Measurements from ENCODE around the gene HPS1.
"Not testable (repeated sequence)": the region's sequence is repeated elsewhere in the genome, so short reads cannot be mapped to it uniquely, and the experiment has no call there.

Gene HPS1

GRCh38 chr10:98388101-98388655 lies 58.6 kb downstream of the HPS1 start:
- Histone ChIP-seq H3K4me1 (ENCODE audit: control insufficient read depth, insufficient read depth, low read length, poor library complexity, severe bottlenecking) (peaks cover 9% of the 10 kb centered on the region), H3K4me3 (ENCODE audit: extremely low read depth, insufficient read depth, low read length, poor library complexity, severe bottlenecking) (no peak overlapping the region), H3K36me3 (ENCODE audit: control insufficient read depth, insufficient read depth, low read length) (no peaks in the 10 kb centered on the region), H3K9me3 (ENCODE audit: control insufficient read depth, low read length) (no peaks in the 10 kb centered on the region), H3K27ac (ENCODE audit: low read depth, low read length, severe bottlenecking) (no peak overlapping the region)
- WGBS, 2 experiments (ENCODE audit: insufficient coverage in 2 of 2): 91 to 94% methylated on average over 12 to 13 of the region's 13 CpGs

GRCh38 chr10:98384531-98385133 lies 62.1 kb downstream of the HPS1 start:
- Histone ChIP-seq H3K27ac (ENCODE audit: low read depth, low read length, severe bottlenecking) (no peak overlapping the region), H3K4me3 (ENCODE audit: extremely low read depth, insufficient read depth, low read length, poor library complexity, severe bottlenecking) (no peak overlapping the region), H3K4me1 (ENCODE audit: control insufficient read depth, insufficient read depth, low read length, poor library complexity, severe bottlenecking) (peaks cover 28% of the 10 kb centered on the region), H3K36me3 (ENCODE audit: control insufficient read depth, insufficient read depth, low read length) (peaks cover 5% of the 10 kb centered on the region), H3K9me3 (ENCODE audit: control insufficient read depth, low read length) (no peaks in the 10 kb centered on the region)
- 92 to 94% methylated on average over 6 to 7 of the region's 9 CpGs for WGBS, 2 experiments (ENCODE audit: insufficient coverage in 2 of 2)

- Histone ChIP-seq H3K36me3 (ENCODE audit: control insufficient read depth, insufficient read depth, low read length) (peaks cover 5% of the 10 kb centered on the region), H3K4me3 (ENCODE audit: extremely low read depth, insufficient read depth, low read length, poor library complexity, severe bottlenecking) (no peak overlapping the region), H3K9me3 (ENCODE audit: control insufficient read depth, low read length) (no peaks in the 10 kb centered on the region), H3K4me1 (ENCODE audit: control insufficient read depth, insufficient read depth, low read length, poor library complexity, severe bottlenecking) (peaks cover 28% of the 10 kb centered on the region), H3K27ac (ENCODE audit: low read depth, low read length, severe bottlenecking) (peak overlapping the region; percentile 75)
- 95 to 100% methylated on average over 2 to 6 of the region's 6 CpGs for WGBS, 2 experiments (ENCODE audit: insufficient coverage in 2 of 2)
These were observed 62.9 kb downstream of the HPS1 start for GRCh38 chr10:98383869-98384268.

DNA sequence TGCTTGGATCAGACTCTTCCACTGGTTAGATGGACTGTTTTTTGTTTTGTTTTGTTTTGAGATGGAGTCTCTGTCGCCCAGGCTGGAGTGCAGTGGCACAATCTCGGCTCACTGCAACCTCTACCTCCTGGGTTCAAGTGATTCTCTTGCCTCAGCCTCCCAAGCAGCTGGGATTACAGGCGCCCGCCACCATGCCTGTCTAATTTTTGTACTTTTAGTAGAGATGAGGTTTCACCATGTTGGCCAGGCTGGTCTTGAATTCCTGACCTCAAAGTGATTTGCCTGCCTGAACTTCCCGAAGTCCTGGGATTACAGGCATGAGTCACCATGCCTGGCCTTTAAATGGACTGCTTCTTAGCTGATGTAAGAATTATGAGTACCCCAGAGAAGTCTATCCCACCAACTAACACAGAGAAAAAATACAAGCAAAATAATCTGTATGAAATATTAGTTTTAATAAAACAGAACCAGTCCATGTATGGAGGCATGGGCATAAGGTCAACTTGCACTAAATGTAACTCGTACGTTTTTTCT lies 63.5 kb downstream of the HPS1 start:
- H3K4me3 ChIP-seq (ENCODE audit: extremely low read depth, insufficient read depth, low read length, poor library complexity, severe bottlenecking); H3K9me3 ChIP-seq (ENCODE audit: control insufficient read depth, low read length); H3K36me3 ChIP-seq (ENCODE audit: control insufficient read depth, insufficient read depth, low read length): not testable (repeated sequence)
- 95% methylated on average over 2 of the region's 7 CpGs for WGBS, 2 experiments (ENCODE audit: insufficient coverage in 2 of 2)
- Histone ChIP-seq H3K4me1 (ENCODE audit: control insufficient read depth, insufficient read depth, low read length, poor library complexity, severe bottlenecking) (peaks cover 28% of the 10 kb centered on the region), H3K27ac (ENCODE audit: low read depth, low read length, severe bottlenecking) (peak overlapping the region; percentile 75)

DNA sequence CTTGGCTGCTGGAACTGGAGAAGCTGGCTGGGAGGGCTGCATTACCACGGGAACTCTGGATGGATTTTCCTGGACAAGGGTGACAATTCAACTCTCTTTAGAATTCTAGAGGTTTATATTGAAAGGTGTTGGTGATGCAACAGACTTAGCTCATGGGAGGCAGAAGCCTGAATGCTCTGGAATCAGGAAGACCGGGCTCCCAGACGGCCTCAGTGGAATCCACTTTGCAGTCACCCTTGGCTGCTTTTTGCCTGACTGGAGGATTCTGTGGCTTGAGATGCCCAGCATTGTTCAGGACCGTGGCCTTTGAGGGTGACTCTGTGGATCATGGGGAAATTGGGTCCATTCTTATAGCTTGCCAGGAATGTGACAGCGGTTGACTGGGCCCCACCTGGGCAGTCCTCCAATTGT lies 64.0 kb downstream of the HPS1 start:
- Histone ChIP-seq H3K4me3 (ENCODE audit: extremely low read depth, insufficient read depth, low read length, poor library complexity, severe bottlenecking) (no peak overlapping the region), H3K36me3 (ENCODE audit: control insufficient read depth, insufficient read depth, low read length) (peaks cover 5% of the 10 kb centered on the region), H3K4me1 (ENCODE audit: control insufficient read depth, insufficient read depth, low read length, poor library complexity, severe bottlenecking) (peaks cover 28% of the 10 kb centered on the region), H3K27ac (ENCODE audit: low read depth, low read length, severe bottlenecking) (peak overlapping the region; percentile 75), H3K9me3 (ENCODE audit: control insufficient read depth, low read length) (peaks cover 1% of the 10 kb centered on the region)
- WGBS, 2 experiments (ENCODE audit: insufficient coverage in 2 of 2): 98 to 100% methylated on average over 4 to 5 of the region's 5 CpGs

DNA sequence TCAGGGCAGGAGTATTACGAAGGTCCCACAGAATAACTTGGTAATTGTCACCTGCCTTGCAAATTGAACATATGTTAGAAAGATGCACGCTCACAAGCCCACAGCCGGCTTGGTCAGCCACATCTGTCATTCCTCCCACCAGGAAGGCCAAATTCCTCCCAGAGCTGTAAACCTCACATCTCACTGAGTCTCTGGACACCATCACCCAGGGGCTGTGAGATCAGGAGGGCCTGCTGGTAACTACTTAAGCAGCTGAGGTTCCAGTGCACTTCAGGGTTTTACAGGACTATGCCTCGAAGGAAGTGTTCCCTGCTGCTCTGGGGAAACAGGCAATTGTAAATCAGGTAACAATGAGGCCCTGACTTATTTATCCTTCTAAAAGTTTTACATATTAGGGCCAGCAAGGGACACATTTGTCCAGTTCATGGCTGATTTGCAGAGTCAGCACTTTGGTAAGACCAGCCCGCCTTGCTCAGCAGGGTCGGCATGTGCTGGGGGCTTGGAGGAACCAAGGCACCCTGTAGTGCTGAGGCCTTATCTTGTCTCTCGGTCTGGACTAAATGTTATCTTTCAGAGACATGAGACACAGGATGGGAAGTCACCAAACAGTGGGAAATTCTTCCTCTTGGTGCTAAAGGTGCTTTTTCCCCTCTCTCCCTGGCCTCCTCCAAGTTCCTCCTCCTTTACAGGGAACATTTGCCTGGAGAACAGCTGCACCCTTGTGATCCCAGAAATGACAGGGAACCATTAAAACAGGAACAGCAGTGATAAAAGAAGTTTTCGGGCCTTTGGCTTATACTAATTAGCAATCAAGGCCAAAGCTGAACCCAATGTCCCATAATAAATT lies 66.0 kb downstream of the HPS1 start:
- no peak overlapping the region for H3K4me3 ChIP-seq (ENCODE audit: extremely low read depth, insufficient read depth, low read length, poor library complexity, severe bottlenecking)

DNA sequence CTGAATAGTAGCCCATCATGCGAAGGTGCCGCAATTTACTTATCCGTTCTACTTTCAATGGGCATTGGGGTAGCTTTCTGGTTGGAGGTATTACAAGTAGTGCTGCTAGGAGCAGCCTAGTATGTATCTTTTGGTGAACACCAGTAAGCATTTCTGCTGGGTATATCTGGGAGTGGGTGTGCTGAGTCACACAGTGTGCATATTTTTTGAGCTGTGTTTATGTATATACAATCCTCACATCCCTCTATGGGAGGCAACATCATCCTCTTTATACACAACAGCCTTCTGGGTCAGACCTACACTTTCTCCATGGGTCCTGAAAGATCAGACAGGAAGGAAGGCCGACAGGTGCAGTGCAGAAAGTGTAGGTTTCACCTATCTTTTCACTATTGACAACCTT lies 68.0 kb downstream of the HPS1 start:
- 100% methylated on average over 1 to 4 of the region's 4 CpGs for WGBS, 2 experiments (ENCODE audit: insufficient coverage in 2 of 2)
- peaks cover 3% of the 10 kb centered on the region for H3K9me3 ChIP-seq (ENCODE audit: control insufficient read depth, low read length)
- H3K36me3 ChIP-seq (ENCODE audit: control insufficient read depth, insufficient read depth, low read length): peaks cover 5% of the 10 kb centered on the region
- H3K4me3 ChIP-seq (ENCODE audit: extremely low read depth, insufficient read depth, low read length, poor library complexity, severe bottlenecking): no peak overlapping the region
- no peak overlapping the region for H3K27ac ChIP-seq (ENCODE audit: low read depth, low read length, severe bottlenecking)
- H3K4me1 ChIP-seq (ENCODE audit: control insufficient read depth, insufficient read depth, low read length, poor library complexity, severe bottlenecking): peaks cover 38% of the 10 kb centered on the region

More for the DNA sequence above, 66.0 kb downstream of the HPS1 start:
- WGBS, 2 experiments (ENCODE audit: insufficient coverage in 2 of 2): 53 to 67% methylated on average over 6 to 7 of the region's 8 CpGs
- peak overlapping the region; percentile 90 for H3K27ac ChIP-seq (ENCODE audit: low read depth, low read length, severe bottlenecking)
- peaks cover 28% of the 10 kb centered on the region for H3K4me1 ChIP-seq (ENCODE audit: control insufficient read depth, insufficient read depth, low read length, poor library complexity, severe bottlenecking)
- H3K9me3 ChIP-seq (ENCODE audit: control insufficient read depth, low read length): peaks cover 3% of the 10 kb centered on the region
- H3K36me3 ChIP-seq (ENCODE audit: control insufficient read depth, insufficient read depth, low read length): peaks cover 5% of the 10 kb centered on the region

GRCh38 chr10:98377536-98377935 lies 69.2 kb downstream of the HPS1 start:
- peaks cover 3% of the 10 kb centered on the region for H3K9me3 ChIP-seq (ENCODE audit: control insufficient read depth, low read length)
- no peak overlapping the region for H3K4me3 ChIP-seq (ENCODE audit: extremely low read depth, insufficient read depth, low read length, poor library complexity, severe bottlenecking)
- H3K27ac ChIP-seq (ENCODE audit: low read depth, low read length, severe bottlenecking): no peak overlapping the region
- peaks cover 34% of the 10 kb centered on the region for H3K4me1 ChIP-seq (ENCODE audit: control insufficient read depth, insufficient read depth, low read length, poor library complexity, severe bottlenecking)
- peaks cover 2% of the 10 kb centered on the region for H3K36me3 ChIP-seq (ENCODE audit: control insufficient read depth, insufficient read depth, low read length)
- 100% methylated on average over 1 to 2 of the region's 3 CpGs for WGBS, 2 experiments (ENCODE audit: insufficient coverage in 2 of 2)

DNA sequence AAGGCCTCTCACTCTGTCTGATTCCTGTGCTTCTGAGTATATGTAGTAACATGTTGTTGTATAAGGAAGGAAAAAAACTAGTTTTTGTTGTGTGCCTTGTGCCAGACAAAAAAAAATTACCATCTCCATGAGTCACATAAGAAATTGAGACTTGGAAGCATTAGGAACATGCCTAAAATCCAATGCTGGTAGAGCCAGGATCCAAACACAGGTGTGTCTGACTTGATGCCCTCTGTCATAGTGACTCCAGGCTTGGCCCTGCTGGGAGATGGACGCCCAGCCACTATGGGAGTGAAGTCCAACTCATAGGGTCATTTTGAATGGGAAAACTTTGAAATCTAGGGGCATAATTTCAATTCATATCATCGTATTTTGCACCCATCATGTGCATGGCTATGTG lies 69.7 kb downstream of the HPS1 start:
- H3K9me3 ChIP-seq (ENCODE audit: control insufficient read depth, low read length): peaks cover 3% of the 10 kb centered on the region
- H3K36me3 ChIP-seq (ENCODE audit: control insufficient read depth, insufficient read depth, low read length): no peaks in the 10 kb centered on the region
- H3K4me3 ChIP-seq (ENCODE audit: extremely low read depth, insufficient read depth, low read length, poor library complexity, severe bottlenecking): no peak overlapping the region
- no peak overlapping the region for H3K27ac ChIP-seq (ENCODE audit: low read depth, low read length, severe bottlenecking)
- 100% methylated on average over 1 of the region's 2 CpGs; no CpG with 5 or more reads in 1 of the 2 experiments for WGBS, 2 experiments (ENCODE audit: insufficient coverage in 2 of 2)
- peaks cover 33% of the 10 kb centered on the region for H3K4me1 ChIP-seq (ENCODE audit: control insufficient read depth, insufficient read depth, low read length, poor library complexity, severe bottlenecking)

DNA sequence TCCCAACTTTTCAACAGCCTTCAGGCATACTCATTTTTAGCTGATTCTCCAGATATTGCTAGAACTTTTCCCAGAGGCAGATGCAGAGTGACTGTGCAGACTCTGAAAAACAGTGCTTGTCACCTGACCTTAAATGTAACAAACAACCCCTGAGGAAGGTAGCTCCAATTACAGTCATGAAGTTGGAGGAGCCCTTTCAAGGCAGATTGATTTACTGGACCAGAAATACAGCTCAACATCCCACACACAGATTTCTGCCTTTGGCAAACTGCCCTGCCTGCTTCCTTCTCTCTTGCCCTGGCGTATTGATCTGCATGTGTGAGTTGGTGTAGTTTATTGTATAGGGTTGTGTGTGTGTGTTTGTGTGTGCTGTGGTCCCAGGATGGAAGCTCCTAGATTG lies 70.2 kb downstream of the HPS1 start:
- Histone ChIP-seq H3K27ac (ENCODE audit: low read depth, low read length, severe bottlenecking) (no peak overlapping the region), H3K36me3 (ENCODE audit: control insufficient read depth, insufficient read depth, low read length) (no peaks in the 10 kb centered on the region), H3K4me3 (ENCODE audit: extremely low read depth, insufficient read depth, low read length, poor library complexity, severe bottlenecking) (no peak overlapping the region), H3K9me3 (ENCODE audit: control insufficient read depth, low read length) (peaks cover 3% of the 10 kb centered on the region), H3K4me1 (ENCODE audit: control insufficient read depth, insufficient read depth, low read length, poor library complexity, severe bottlenecking) (peaks cover 33% of the 10 kb centered on the region)
- WGBS, 2 experiments (ENCODE audit: insufficient coverage in 2 of 2): no CpG with 5 or more reads among the region's 1 CpG

Measured in mesodermal cell (in vitro differentiated cells).